ENCODE results near the gene TECTA.
A peak's percentile ranks its signal among the peaks of the same experiment; 100 is the strongest.

TECTA gene

DNA sequence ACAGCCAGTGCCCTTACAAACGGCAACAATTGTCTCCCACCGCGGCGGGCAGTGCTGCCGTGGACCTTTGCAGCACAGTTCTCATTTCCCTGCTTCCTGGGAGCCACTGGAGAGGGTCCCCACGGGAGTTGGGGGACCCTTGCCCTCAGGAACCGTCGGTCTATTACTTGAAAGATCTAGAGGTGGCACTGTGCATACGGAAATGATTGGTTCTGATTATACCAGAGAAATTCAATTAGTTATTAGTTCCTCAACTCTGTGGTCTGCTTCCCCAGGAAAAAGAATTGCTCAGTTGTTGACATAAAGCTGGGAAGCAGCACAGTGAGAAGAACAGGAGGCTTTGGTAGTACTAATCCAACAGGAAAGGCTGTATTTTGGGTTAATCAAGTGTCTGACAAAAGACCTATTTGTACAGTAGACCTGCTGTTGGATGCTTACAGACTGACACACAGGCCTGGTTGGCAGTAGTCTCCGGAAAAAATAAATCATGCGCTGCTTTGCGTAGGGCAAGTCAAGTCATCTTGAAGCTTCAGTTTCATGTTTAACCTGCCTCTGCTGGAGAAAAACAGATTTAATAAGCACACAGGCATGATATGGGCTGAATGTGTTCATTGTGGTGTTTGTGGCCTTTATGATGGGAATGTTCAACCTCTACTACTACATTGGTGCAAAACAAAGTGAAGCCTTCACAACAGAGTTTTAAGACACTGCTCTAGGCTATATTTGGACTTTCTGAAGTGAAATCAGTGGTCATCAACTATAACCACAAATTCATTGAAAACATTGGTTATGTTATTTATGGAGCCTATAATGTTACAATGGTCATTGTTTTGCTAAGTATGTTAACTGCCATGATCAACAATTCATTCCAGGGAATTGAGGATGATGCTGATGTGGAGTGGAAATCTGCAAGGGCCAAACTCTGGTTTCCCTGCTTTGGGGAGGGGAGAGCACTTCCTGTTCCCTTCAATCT lies 136.9 kb downstream of the TECTA start:
- H3K27ac ChIP-seq, result peak overlapping the region; percentile 96

DNA sequence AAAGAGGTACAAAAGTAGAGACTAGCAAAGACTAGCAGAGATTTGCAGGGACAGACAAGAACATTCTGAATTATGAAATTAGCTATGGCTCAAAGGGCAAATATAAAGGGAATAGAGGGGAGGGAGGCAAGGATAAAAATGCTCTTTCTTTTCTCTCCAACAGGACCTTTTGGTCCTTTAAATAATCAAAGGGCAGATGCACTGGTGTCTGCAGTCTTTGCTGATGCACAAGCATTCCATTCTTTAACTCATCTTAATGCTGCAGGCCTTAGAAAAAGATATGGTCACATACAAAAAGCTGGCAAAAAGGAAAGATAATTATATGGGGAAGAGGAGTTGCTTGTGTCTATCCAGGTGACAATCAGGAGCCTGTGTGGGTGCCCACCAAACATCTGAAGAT lies 137.9 kb downstream of the TECTA start:
- TF ChIP-seq, protein P1, sequence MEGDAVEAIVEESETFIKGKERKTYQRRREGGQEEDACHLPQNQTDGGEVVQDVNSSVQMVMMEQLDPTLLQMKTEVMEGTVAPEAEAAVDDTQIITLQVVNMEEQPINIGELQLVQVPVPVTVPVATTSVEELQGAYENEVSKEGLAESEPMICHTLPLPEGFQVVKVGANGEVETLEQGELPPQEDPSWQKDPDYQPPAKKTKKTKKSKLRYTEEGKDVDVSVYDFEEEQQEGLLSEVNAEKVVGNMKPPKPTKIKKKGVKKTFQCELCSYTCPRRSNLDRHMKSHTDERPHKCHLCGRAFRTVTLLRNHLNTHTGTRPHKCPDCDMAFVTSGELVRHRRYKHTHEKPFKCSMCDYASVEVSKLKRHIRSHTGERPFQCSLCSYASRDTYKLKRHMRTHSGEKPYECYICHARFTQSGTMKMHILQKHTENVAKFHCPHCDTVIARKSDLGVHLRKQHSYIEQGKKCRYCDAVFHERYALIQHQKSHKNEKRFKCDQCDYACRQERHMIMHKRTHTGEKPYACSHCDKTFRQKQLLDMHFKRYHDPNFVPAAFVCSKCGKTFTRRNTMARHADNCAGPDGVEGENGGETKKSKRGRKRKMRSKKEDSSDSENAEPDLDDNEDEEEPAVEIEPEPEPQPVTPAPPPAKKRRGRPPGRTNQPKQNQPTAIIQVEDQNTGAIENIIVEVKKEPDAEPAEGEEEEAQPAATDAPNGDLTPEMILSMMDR (conservative IDR thresholded peaks at IDR 0.05), result no peak
- H3K27ac ChIP-seq, result peak overlapping the region; percentile 96

More for the DNA sequence above, 136.9 kb downstream of the TECTA start:
- TF ChIP-seq, protein P1 (conservative IDR thresholded peaks at IDR 0.05), result no peak

GRCh38 chr11:121240001-121240400 lies 139.0 kb downstream of the TECTA start:
- H3K27ac ChIP-seq, result peak overlapping the region; percentile 96

DNA sequence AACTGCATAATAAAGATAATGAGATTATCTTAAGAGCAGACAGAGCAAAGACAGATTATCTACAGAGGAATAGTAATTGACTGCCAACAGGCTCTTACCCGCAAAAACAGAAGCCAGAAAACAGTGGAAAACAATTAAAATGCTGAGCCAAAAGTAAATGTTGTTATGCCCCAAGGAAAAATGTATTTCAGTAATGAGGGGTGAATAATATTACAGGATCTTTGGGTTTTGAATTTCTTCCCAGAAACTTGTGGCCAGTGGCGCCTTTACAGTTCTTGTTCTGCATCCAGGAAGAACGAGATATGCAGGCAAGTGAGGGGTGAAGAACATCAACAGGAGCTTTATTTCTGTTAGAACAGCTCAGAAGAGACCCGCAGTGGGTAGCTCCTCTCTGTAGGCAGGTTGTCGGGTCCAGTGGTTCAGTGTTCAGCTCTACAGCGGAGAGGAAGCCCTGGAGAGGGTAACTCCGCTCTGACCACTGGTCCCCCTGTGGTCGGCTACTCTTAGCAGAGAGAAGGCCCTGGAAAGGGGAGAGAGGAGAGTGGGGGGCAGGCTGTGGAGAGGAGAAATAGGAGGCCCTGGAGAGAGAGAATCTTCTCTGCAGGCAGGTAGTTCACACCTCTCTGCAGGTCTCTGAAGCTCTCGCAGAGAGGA lies 139.7 kb downstream of the TECTA start:
- peak overlapping the region; percentile 96 for H3K27ac ChIP-seq
- TF ChIP-seq, protein P1 (conservative IDR thresholded peaks at IDR 0.05), result no peak
